ENCODE measurements around the gene PTPRA. TPM values are rescaled to one million over a fixed set of nuclear protein-coding genes. Genes with fewer than 3 reads are reported as not detected.

The PTPRA gene
- total and polyA plus RNA-seq, 2 of the 13 experiments (the other 11 are each of a cell fraction or from before 2014, with no cell fraction given), result 47.2 to 127 TPM

GRCh38 chr20:2873010-2873746, at the start of gene PTPRA (continued):
- peak; percentile 64; the same call in 1 of the 2 replicates for TF ChIP-seq ZNF329 (CRISPR knock-in tag; IDR thresholded peaks at IDR 0.05; ENCODE audit: low read depth)
- TF ChIP-seq ZFP82 (CRISPR knock-in tag; IDR thresholded peaks at IDR 0.05; ENCODE audit: borderline replicate concordance), result peak; percentile 97; the same call in 1 of the 2 replicates
- TF ChIP-seq CREB3 (CRISPR knock-in tag; IDR thresholded peaks at IDR 0.05), result no peak; the same call in 1 of the 2 replicates
- no peak for TF ChIP-seq ZNF646 (CRISPR knock-in tag; IDR thresholded peaks at IDR 0.05)
- peak; percentile 79 for TF ChIP-seq ZNF274 (CRISPR knock-in tag; IDR thresholded peaks at IDR 0.05)
- TF ChIP-seq ZNF670 (CRISPR knock-in tag; IDR thresholded peaks at IDR 0.05; ENCODE audit: borderline replicate concordance), result peak; percentile 94
- no peak for TF ChIP-seq ZNF460 (CRISPR knock-in tag; IDR thresholded peaks at IDR 0.05; ENCODE audit: borderline replicate concordance)
- peak; percentile 30; the same call in 1 of the 2 replicates for TF ChIP-seq CBX5 (CRISPR knock-in tag; IDR thresholded peaks at IDR 0.05; ENCODE audit: borderline replicate concordance)
- TF ChIP-seq ZNF7 (CRISPR knock-in tag; IDR thresholded peaks at IDR 0.05), result no peak; the same call in 1 of the 2 replicates
- peak; percentile 88; the same call in 1 of the 2 replicates for TF ChIP-seq KAT7 (CRISPR knock-in tag; IDR thresholded peaks at IDR 0.05; ENCODE audit: borderline replicate concordance)
- TF ChIP-seq HNRNPK (IDR thresholded peaks at IDR 0.05; ENCODE audit: low read depth, low read length, poor library complexity, severe bottlenecking), result peak; percentile 86
- TF ChIP-seq ZHX2 (IDR thresholded peaks at IDR 0.05; ENCODE audit: low read depth), result peak; percentile 87
- TF ChIP-seq ZHX2 (CRISPR knock-in tag; IDR thresholded peaks at IDR 0.05; ENCODE audit: borderline replicate concordance), result peak; percentile 11; the same call in 1 of the 2 replicates
- no peak for TF ChIP-seq ZNF24 (IDR thresholded peaks at IDR 0.05)
- TF ChIP-seq ZNF383 (CRISPR knock-in tag; IDR thresholded peaks at IDR 0.05; ENCODE audit: borderline replicate concordance), result peak; percentile 92
